HG03045 (cell line): ENCODE results near the gene SOX5.
"Not testable (repeated sequence)": the region's sequence is repeated elsewhere in the genome, so short reads cannot be mapped to it uniquely, and the experiment has no call there.

Source experiments
- ATAC-seq: cut with Tn5 transposase; IDR thresholded peaks from one replicate; pipeline ENCODE4 v1.9.1; 2021; ENCODE audit warnings: mild to moderate bottlenecking, moderate library complexity; ENCODE audit not compliant: unreplicated experiment

The SOX5 gene

GRCh38 chr12:23505736-23506135 lies 443.7 kb downstream of the SOX5 start:
- not testable (repeated sequence) for ATAC-seq

GRCh38 chr12:23504641-23505399 lies 444.6 kb downstream of the SOX5 start:
- no peak for ATAC-seq

GRCh38 chr12:23504043-23504442 lies 445.4 kb downstream of the SOX5 start:
- no peak for ATAC-seq

GRCh38 chr12:23503544-23503943 lies 445.9 kb downstream of the SOX5 start:
- no peak for ATAC-seq

GRCh38 chr12:23502259-23502658 lies 447.2 kb downstream of the SOX5 start:
- ATAC-seq, result no peak

GRCh38 chr12:23495472-23495871 lies 454.0 kb downstream of the SOX5 start:
- no peak for ATAC-seq

GRCh38 chr12:23493672-23494071 lies 455.8 kb downstream of the SOX5 start:
- no peak for ATAC-seq

- ATAC-seq, result not testable (repeated sequence)
Measured at GRCh38 chr12:23491029-23491428, 458.4 kb downstream of the SOX5 start.

- no peak for ATAC-seq
Measured at GRCh38 chr12:23488130-23488529, 461.3 kb downstream of the SOX5 start.

- no peak for ATAC-seq
Measured at GRCh38 chr12:23484238-23484637, 465.2 kb downstream of the SOX5 start.

- ATAC-seq, result no peak
Measured at GRCh38 chr12:23482571-23482970, 466.9 kb downstream of the SOX5 start.
